Pons (tissue), 1 donor: ENCODE results near the gene SERPINB1.
"Not testable (repeated sequence)": the region's sequence is repeated elsewhere in the genome, so short reads cannot be mapped to it uniquely, and the experiment has no call there.

Experiments
- DNase-seq: peaks from one replicate; pipeline ENCODE4 v3.0.0-alpha.2; 2016; ENCODE audit warnings: low spot score

Gene SERPINB1

GRCh38 chr6:2865694-2866151 lies 24.1 kb upstream of the SERPINB1 start:
- no peak for DNase-seq

- no peak for DNase-seq
Measured at GRCh38 chr6:2865270-2865669, 23.6 kb upstream of the SERPINB1 start.

- DNase-seq: no peak
Measured at GRCh38 chr6:2863901-2864300, 22.2 kb upstream of the SERPINB1 start.

GRCh38 chr6:2862712-2863181 lies 21.1 kb upstream of the SERPINB1 start:
- DNase-seq: no peak

- DNase-seq: no peak
Measured at GRCh38 chr6:2861822-2862164, 20.1 kb upstream of the SERPINB1 start.

GRCh38 chr6:2861060-2861821 lies 19.6 kb upstream of the SERPINB1 start:
- DNase-seq: no peak

GRCh38 chr6:2860706-2861059 lies 19.0 kb upstream of the SERPINB1 start:
- DNase-seq: not testable (repeated sequence)

- not testable (repeated sequence) for DNase-seq
Measured at GRCh38 chr6:2859798-2860705, 18.4 kb upstream of the SERPINB1 start.

GRCh38 chr6:2859185-2859700 lies 17.6 kb upstream of the SERPINB1 start:
- no peak for DNase-seq

- DNase-seq: no peak
Measured at GRCh38 chr6:2857580-2858337, 16.1 kb upstream of the SERPINB1 start.

GRCh38 chr6:2857185-2857579 lies 15.5 kb upstream of the SERPINB1 start:
- no peak for DNase-seq

GRCh38 chr6:2855061-2855519 lies 13.4 kb upstream of the SERPINB1 start:
- DNase-seq: peak; percentile 76

GRCh38 chr6:2854396-2854982 lies 12.8 kb upstream of the SERPINB1 start:
- peak; percentile 83 for DNase-seq

- DNase-seq: peak; percentile 64
Measured at GRCh38 chr6:2853769-2854395, 12.2 kb upstream of the SERPINB1 start.

- not testable (repeated sequence) for DNase-seq
Measured at GRCh38 chr6:2853378-2853768, 11.7 kb upstream of the SERPINB1 start.

- no peak for DNase-seq
Measured at GRCh38 chr6:2852921-2853322, 11.3 kb upstream of the SERPINB1 start.

GRCh38 chr6:2852514-2852855 lies 10.8 kb upstream of the SERPINB1 start:
- DNase-seq: no peak

- no peak for DNase-seq
Measured at GRCh38 chr6:2851727-2852513, 10.3 kb upstream of the SERPINB1 start.

- DNase-seq: no peak
Measured at GRCh38 chr6:2850538-2851113, 9.0 kb upstream of the SERPINB1 start.

- DNase-seq: no peak
Measured at GRCh38 chr6:2848851-2849250, 7.2 kb upstream of the SERPINB1 start.
